SK-N-SH (cell line): ENCODE data around the gene KCTD3.

Experiments
- CTCF ChIP-seq: fragments of 200-600 bp; sonication (generic); IDR thresholded peaks from 2 replicates; pipeline ENCODE4 v1.6.1; 2017; ENCODE audit warnings: antibody characterized with exemption, mild to moderate bottlenecking, moderate library complexity
- MAX ChIP-seq: IDR thresholded peaks from 2 replicates; pipeline ENCODE4 v1.4.0; 2012; ENCODE audit warnings: low read depth
- USF2 ChIP-seq: fragments of 150-350 bp; IDR thresholded peaks from 2 replicates; pipeline ENCODE4 v1.6.1; 2017; ENCODE audit warnings: antibody characterized with exemption, low read length, low read depth, borderline replicate concordance
- YY1 ChIP-seq: IDR thresholded peaks from 2 replicates; pipeline ENCODE4 v1.4.0; 2012; ENCODE audit warnings: low read depth, mild to moderate bottlenecking

GRCh38 chr1:215551806-215552205 is 15.3 kb upstream of the KCTD3 start:
- TF ChIP-seq YY1 (no peak), CTCF (no peak), USF2 (no peak), MAX (no peak)
